NCI-H2227 treated with DMSO at 0.1 percent for 48 hours (cell line): ENCODE data around the gene SLC5A11.

Experiments used
- DNase-seq: peaks from one replicate; lab custom pipeline; 2025; lab: John Stamatoyannopoulos, UW

Gene SLC5A11

DNA sequence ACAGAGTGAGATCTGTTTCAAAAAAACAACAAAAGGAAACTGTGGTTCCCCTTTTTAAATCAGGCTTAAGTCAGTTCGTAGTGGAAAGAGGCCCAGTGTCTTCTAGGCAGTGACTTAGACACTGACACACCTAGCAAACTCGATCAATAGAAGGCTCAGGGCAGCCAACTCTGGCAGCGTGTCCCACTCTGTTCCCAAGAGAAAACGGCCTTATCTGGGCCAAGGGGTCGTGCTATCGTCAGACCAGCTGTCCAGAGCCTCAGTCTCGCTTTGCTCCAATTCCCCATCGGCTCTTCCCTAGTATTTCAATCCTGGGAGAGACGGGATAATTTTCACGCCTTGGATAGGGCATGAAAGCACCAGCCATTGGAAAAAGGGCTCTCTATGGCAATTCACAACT, 72.9 kb downstream of the SLC5A11 start:
- DNase-seq: no peak

- no peak for DNase-seq
Observed at GRCh38 chr16:24919536-24919935, 73.8 kb downstream of the SLC5A11 start.

DNA sequence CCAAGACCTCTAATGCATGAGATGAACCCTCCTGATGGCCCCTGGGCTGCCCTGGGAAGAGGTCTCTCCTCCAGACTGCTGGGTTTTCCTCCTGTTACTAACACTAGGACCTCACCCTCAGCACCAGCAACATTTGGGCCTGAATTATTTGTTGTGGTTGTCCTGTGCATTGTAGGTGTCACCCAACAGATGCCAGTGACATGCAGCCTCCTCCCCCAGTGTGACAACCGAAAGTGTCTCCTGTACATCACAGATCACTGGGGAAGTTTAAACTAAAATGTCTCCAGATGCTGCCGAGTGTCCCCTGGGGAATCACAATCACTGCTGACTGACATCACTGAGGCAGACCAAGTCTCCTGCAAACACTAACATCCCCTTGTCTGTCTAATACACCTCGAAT, 74.8 kb downstream of the SLC5A11 start:
- DNase-seq: no peak

DNA sequence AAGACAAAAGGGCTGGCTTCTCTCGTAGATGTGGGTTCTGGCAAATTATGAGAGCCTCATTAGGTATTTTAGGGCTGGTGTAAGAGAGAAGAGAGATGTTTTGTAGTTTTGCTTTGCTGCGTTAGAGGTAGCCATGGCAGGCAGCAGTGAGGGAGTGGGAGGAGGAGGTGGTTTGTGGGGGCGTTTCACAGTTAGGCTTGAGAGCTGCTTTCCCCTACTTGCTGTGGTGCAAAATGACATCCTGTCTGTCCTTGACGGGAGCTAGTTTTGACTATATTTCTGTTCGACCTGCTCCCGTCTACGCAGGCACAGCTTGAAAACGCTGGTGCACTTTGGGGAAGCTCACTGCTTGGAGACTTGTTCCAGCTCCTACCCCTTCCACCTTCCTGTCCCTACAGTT, 75.5 kb downstream of the SLC5A11 start:
- DNase-seq: no peak

DNA sequence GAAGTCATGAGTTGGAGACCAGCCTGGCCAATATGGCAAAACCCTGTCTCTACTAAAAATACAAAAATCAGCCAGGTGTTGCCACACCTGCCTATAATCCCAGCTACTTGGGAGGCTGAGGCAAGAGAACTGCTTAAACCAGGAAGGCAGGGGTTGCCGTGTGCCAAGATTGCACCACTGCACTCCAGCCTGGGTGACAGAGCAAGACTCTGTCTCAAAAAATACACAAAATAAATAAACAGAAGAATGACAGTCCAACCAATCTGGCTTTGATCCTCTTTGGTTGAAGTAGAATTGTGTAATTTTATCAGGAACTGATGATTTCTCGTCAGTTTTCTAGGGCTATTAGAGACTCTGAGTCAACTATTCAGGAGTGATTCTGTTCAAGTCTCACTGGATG, 79.4 kb downstream of the SLC5A11 start:
- DNase-seq: no peak

DNA sequence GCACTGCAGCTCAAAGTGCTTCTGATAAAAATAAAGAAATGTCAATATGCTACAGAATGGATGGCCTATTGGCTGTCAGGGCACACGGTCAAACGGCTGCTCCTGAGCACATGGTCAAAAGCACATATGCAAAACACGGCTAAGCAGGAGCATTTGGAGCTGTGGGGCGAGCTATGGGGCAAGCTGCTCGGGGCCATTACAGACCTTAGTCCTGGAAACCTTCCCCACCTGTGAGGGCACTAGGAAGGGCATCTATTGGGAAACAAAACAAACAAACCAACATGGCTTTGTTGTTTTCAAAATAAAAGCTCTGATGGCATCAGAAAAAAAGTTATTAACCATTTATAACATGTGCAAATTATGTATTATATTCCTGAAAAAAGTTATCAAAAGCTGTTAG, 83.6 kb downstream of the SLC5A11 start:
- DNase-seq: no peak

- no peak for DNase-seq
Observed at GRCh38 chr16:24930440-24930839, 84.7 kb downstream of the SLC5A11 start.

DNA sequence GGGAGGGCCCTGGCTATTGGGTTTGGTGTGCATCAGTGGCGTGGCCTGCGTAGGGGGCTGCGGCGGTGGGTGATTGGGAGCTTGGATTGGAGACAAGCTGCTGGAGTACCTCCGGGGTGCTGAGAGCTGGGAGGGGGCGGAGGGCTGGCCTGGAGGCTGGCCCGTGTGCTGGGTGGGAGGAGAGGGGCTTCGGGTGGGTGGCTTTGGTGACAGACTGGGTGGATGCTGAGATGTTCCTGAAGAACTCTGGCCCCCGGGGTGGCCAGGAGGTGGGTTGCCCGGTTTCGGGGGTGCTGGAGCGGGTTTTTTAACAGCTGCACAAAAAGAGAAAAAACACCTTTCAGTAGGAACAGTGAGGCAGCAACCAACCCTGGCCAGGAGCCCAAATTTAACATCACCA, 85.3 kb downstream of the SLC5A11 start:
- no peak for DNase-seq

- no peak for DNase-seq
Observed at GRCh38 chr16:24935336-24935735, 89.6 kb downstream of the SLC5A11 start.

- no peak for DNase-seq
Observed at GRCh38 chr16:24936151-24936550, 90.4 kb downstream of the SLC5A11 start.

- DNase-seq: no peak
Observed at GRCh38 chr16:24939224-24939623, 93.5 kb downstream of the SLC5A11 start.

- DNase-seq: no peak
Observed at GRCh38 chr16:24939738-24940137, 94.0 kb downstream of the SLC5A11 start.

- DNase-seq: no peak
Observed at GRCh38 chr16:24943471-24943870, 97.7 kb downstream of the SLC5A11 start.

GRCh38 chr16:24944206-24944605, 98.4 kb downstream of the SLC5A11 start:
- DNase-seq: no peak

- no peak for DNase-seq
Observed at GRCh38 chr16:24946155-24946554, 100.4 kb downstream of the SLC5A11 start.

GRCh38 chr16:24950275-24950674, 104.5 kb downstream of the SLC5A11 start:
- no peak for DNase-seq

GRCh38 chr16:24953306-24953705, 107.5 kb downstream of the SLC5A11 start:
- no peak for DNase-seq

DNA sequence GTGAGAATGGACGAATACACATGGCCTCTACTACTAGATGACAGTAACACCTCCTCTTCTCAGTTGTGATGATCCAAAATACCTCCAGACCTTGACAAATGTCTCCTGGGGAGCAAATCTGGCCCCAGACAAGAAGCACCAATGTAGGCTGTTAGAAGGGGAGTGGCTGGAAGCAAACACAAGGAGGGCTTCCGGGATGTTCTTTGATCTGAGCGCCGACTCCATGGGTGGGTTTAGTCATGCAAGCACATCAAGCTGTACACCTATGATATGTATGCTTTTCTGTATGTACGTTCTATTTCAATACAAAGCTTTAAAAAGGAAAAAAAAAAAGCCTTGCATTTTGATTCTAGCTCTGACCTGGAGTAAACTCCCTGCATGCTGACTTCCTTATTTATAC, 108.0 kb downstream of the SLC5A11 start:
- no peak for DNase-seq

DNA sequence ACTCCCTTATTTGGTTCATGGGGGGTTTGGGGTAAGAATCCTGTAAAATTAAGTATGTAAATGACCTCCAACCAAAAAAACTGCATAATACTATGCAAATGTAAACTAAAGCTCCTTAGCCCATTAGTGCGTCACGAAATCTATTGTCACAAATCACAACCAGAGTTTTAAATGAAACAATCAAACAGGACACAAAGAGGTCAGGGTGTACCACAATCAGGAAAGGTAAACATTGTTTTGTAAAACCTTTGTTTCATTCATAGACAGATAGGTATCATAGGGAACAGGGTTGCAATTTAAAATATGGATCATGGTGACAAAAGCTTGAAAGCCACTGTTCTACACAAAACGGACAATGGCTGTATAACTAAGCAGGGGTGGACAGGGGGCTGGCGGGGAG, 108.4 kb downstream of the SLC5A11 start:
- DNase-seq: no peak

GRCh38 chr16:24955975-24956731, 110.4 kb downstream of the SLC5A11 start:
- no peak for DNase-seq

DNA sequence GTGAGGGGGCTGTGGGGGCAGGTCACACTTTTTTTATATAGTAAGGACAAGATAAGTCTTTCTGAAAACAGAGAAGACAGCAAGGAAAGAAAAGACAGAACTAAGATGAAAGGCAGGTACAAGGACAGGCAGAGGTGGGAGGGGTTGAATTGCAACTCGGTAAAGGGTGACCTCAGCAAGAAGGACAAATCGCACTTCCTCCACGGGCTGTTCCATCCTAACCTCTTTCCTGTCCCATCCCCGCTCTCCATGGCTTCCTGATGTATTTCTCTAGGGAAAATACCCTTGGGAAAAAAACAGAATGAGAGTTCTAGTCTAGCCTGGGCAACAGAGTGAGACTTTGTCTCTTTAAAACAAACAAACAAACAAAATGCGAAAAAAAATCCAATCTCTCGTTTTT, 112.1 kb downstream of the SLC5A11 start:
- DNase-seq: no peak
